A549 (cell line): ENCODE results near the gene PLA2G4A. TPM values are rescaled to one million over a fixed set of nuclear protein-coding genes. Genes with fewer than 3 reads are reported as not detected.

Source experiments
- ATAC-seq, 2 experiments: fragments of 200-7000 bp in 1 of 2; fragments of >200 bp in 1 of 2; cut with Nextera tagmentation in 1 of 2; cut with Tn5 transposase in 1 of 2; 3 replicates each; pipeline versions ENCODE4 v1.8.0 to v1.9.1; 2018 to 2020; ENCODE audit warnings: mild to moderate bottlenecking in 1 of 2, moderate library complexity in 1 of 2
- CTCF ChIA-PET: fragments of 300-600 bp; sonication (Branson Sonifier 250); formaldehyde crosslinking; extraction: SDS; loops from one replicate; lab custom pipeline; 2021; ENCODE audit warnings: antibody characterized with exemption, inconsistent platforms; lab: Yijun Ruan, JAX
- POLR2A ChIA-PET: fragments of 350-600 bp; formaldehyde crosslinking; extraction: SDS; loops from one replicate; lab custom pipeline; 2021; ENCODE audit warnings: antibody characterized with exemption, inconsistent platforms; lab: Yijun Ruan, JAX
- DNase-seq, 2 experiments: peaks; one replicate each; pipeline versions ENCODE4 v3.0.0 to v3.0.0-alpha.2; 2011 to 2016; ENCODE audit warnings: low read depth in 1 of 2, low spot score in 1 of 2
- FAIRE-seq: peaks from 2 replicates; lab custom pipeline; 2011; peaks lifted over from hg19 to GRCh38; lab: Jason Lieb, UNC
- H3K27ac ChIP-seq, 2 experiments: fragments of >200 bp; sonication (Bioruptor Twin); formaldehyde crosslinking; 3 replicates each; pipeline ENCODE4 v1.5.1; 2016 to 2017
- H3K4me1 ChIP-seq: fragments of >200 bp; sonication (Bioruptor Twin); formaldehyde crosslinking; 3 replicates; pipeline ENCODE4 v1.6.1; 2016
- H3K4me2 ChIP-seq: fragments of >200 bp; sonication (Bioruptor Twin); formaldehyde crosslinking; 3 replicates; pipeline ENCODE4 v1.6.1; 2016
- H3K4me3 ChIP-seq: fragments of >200 bp; sonication (Bioruptor Twin); formaldehyde crosslinking; 3 replicates; pipeline ENCODE4 v1.5.1; 2016
- H3K9me3 ChIP-seq: fragments of >200 bp; sonication (Bioruptor Twin); formaldehyde crosslinking; 3 replicates; pipeline ENCODE4 v1.6.1; 2016
- ATOH8 ChIP-seq: fragments of 250-450 bp; sonication (Bioruptor Pico); IDR thresholded peaks from 2 replicates; pipeline ENCODE4 v1.5.0; 2020; ENCODE audit warnings: low read depth, mild to moderate bottlenecking, moderate library complexity
- BCL3 ChIP-seq: fragments of >200 bp; sonication (Bioruptor Twin); formaldehyde crosslinking; IDR thresholded peaks from 3 replicates; pipeline ENCODE4 v1.6.1; 2016
- CBX2 ChIP-seq: fragments of 200-600 bp; sonication (generic); IDR thresholded peaks from 2 replicates; pipeline ENCODE4 v1.6.1; 2016; ENCODE audit warnings: low read depth, mild to moderate bottlenecking, borderline replicate concordance
- CBX8 ChIP-seq: fragments of 200-600 bp; sonication (generic); IDR thresholded peaks from 2 replicates; pipeline ENCODE4 v1.6.1; 2016
- CEBPB ChIP-seq, 2 experiments: fragments of >200 bp in 1 of 2; sonication (Bioruptor Twin) in 1 of 2; formaldehyde crosslinking in 1 of 2; IDR thresholded peaks; 2 replicates each; pipeline ENCODE4 v1.6.1; 2012 to 2016
- CHD2 ChIP-seq: fragments of 150-350 bp; IDR thresholded peaks from 2 replicates; pipeline ENCODE4 v1.6.1; 2014; ENCODE audit warnings: low read length; ENCODE audit not compliant: partially characterized antibody
- E2F6 ChIP-seq: IDR thresholded peaks from 2 replicates; pipeline ENCODE4 v1.6.1; 2012; ENCODE audit warnings: low read depth, borderline replicate concordance
- ELK1 ChIP-seq: fragments of 150-350 bp; IDR thresholded peaks from 2 replicates; pipeline ENCODE4 v1.6.1; 2014; ENCODE audit warnings: low read depth, mild to moderate bottlenecking, low read length
- FOSB ChIP-seq: fragments of 250-450 bp; sonication (Bioruptor Pico); IDR thresholded peaks from 2 replicates; pipeline ENCODE4 v1.5.0; 2020; ENCODE audit warnings: mild to moderate bottlenecking, moderate library complexity
- FOSL2 ChIP-seq, 2 experiments: fragments of 450-650 bp in 1 of 2; fragments of >200 bp in 1 of 2; sonication (Bioruptor Twin) in 1 of 2; formaldehyde crosslinking; IDR thresholded peaks; 2 replicates each; pipeline versions ENCODE4 v1.5.0 to v1.6.1; 2016 to 2020; ENCODE audit warnings: mild to moderate bottlenecking in 1 of 2, moderate library complexity in 1 of 2
- FOXS1 ChIP-seq: fragments of 250-450 bp; sonication (Bioruptor Pico); IDR thresholded peaks from 2 replicates; pipeline ENCODE4 v1.5.0; 2020; ENCODE audit warnings: mild to moderate bottlenecking, moderate library complexity
- HES2 ChIP-seq: fragments of >200 bp; sonication (Bioruptor Twin); formaldehyde crosslinking; IDR thresholded peaks from 2 replicates; pipeline ENCODE4 v1.6.1; 2016
- JUN ChIP-seq, 2 experiments: fragments of >200 bp; sonication (Bioruptor Twin); formaldehyde crosslinking; IDR thresholded peaks; 2 replicates in 1 of 2; 3 replicates in 1 of 2; pipeline ENCODE4 v1.6.1; 2016 to 2017
- KDM1A ChIP-seq: fragments of 200-600 bp; sonication (generic); IDR thresholded peaks from 2 replicates; pipeline ENCODE4 v1.6.1; 2016; ENCODE audit warnings: low read depth, mild to moderate bottlenecking
- MAFK ChIP-seq: fragments of 450-650 bp; IDR thresholded peaks from 2 replicates; pipeline ENCODE4 v1.6.1; 2014; ENCODE audit not compliant: partially characterized antibody
- MAX ChIP-seq: IDR thresholded peaks from 2 replicates; pipeline ENCODE4 v1.6.1; 2012
- NFE2L2 ChIP-seq: fragments of 150-350 bp; conservative IDR thresholded peaks from 2 replicates; pipeline ENCODE4 v1.6.1; 2014; ENCODE audit warnings: low read length
- NR3C1 ChIP-seq: fragments of >200 bp; sonication (Bioruptor Twin); formaldehyde crosslinking; IDR thresholded peaks from 3 replicates; pipeline ENCODE4 v1.6.1; 2017
- POLR2A ChIP-seq: IDR thresholded peaks from 2 replicates; pipeline ENCODE4 v1.6.1; 2012; ENCODE audit warnings: mild to moderate bottlenecking, low read length
- RARB ChIP-seq: fragments of 250-450 bp; sonication (Bioruptor Pico); IDR thresholded peaks from 2 replicates; pipeline ENCODE4 v1.8.0; 2021; ENCODE audit warnings: mild to moderate bottlenecking, moderate library complexity
- TFCP2L1 ChIP-seq: fragments of 250-450 bp; sonication (Bioruptor Pico); IDR thresholded peaks from 2 replicates; pipeline ENCODE4 v1.5.0; 2021; ENCODE audit warnings: mild to moderate bottlenecking
- TP53 ChIP-seq: fragments of 250-450 bp; sonication (Bioruptor Pico); IDR thresholded peaks from 2 replicates; pipeline ENCODE4 v1.5.0; 2021; ENCODE audit warnings: mild to moderate bottlenecking, moderate library complexity
- ZFP36 ChIP-seq: fragments of 450-650 bp; IDR thresholded peaks from 2 replicates; pipeline ENCODE4 v1.6.1; 2014; ENCODE audit warnings: borderline replicate concordance; ENCODE audit not compliant: partially characterized antibody
- ZNF302 ChIP-seq: fragments of 250-450 bp; sonication (Bioruptor Pico); IDR thresholded peaks from 2 replicates; pipeline ENCODE4 v1.9.0; 2021; ENCODE audit warnings: inconsistent platforms, mild to moderate bottlenecking, moderate library complexity
- WGBS: methylation state at CpG from one replicate; pipeline ENCODE4 v1.1.6; 2017; ENCODE audit errors: missing lambda C conversion rate; 5-methylcytosine and 5-hydroxymethylcytosine counted together
- polyA plus RNA-seq, 4 experiments: library from polyadenylated mRNA; depleted of rRNA in 3 of 4; stranded (reverse); fragments of >200 nt; fragmentation: RNase III in 1 of 4; extraction: RNeasy Plus Mini Kit Qiagen cat#74134 plus additional on column Dnase treatment in 1 of 4; gene quantifications; 2 replicates in 3 of 4; 3 replicates in 1 of 4; pipeline ENCODE4 v1.2.3, GENCODE V29; 2011 to 2017
- TF ChIP-seq, protein P1 (sequence below): fragments of 250-450 bp; sonication (Bioruptor Pico); IDR thresholded peaks from 2 replicates; pipeline ENCODE4 v1.5.0; 2021; ENCODE audit warnings: mild to moderate bottlenecking, moderate library complexity, borderline replicate concordance
- TF ChIP-seq, protein P2 (sequence below): fragments of 450-650 bp; IDR thresholded peaks from 2 replicates; pipeline ENCODE4 v1.6.1; 2014; ENCODE audit warnings: antibody characterized with exemption

PLA2G4A gene
- polyA plus RNA-seq, 2 of the 4 experiments (the other 2 are of a cell fraction) = 26.3 to 80.4 TPM

DNA sequence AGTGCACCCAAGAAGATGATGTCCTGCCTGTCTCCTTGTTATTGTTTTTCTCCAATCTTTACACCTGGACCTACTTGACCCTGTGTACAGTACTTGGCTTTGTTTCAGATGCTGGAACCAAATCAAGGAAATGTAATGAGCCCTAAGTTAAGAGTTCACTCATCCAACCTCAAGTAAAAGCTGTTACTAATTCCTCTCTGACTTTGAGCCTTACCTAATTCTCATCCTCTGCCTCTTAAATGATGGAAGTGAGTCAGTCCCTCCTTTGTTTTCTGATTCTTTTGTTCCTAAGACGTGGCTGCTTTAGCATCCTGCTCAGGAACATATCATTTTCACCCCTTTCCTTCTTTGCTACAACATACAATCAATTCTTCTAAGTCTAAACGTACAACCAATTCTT lies 15.3 kb upstream of the PLA2G4A start:
- Histone ChIP-seq H3K9me3 (no peaks in the 10 kb centered on the region), H3K27ac (no peak overlapping the region), H3K4me2 (no peak overlapping the region)
- CTCF ChIA-PET = no interaction called here
- DNase-seq = no peak
- FAIRE-seq = no peak
- 41% methylated on average over 2 of the region's 2 CpGs for WGBS
- TF ChIP-seq FOXS1 (no peak), ZNF302 (CRISPR knock-in tag) (no peak), MAX (no peak), CEBPB (IDR thresholded peaks at IDR 0.05) (no peak), FOSB (CRISPR knock-in tag) (no peak), JUN (IDR thresholded peaks at IDR 0.05) (no peak), CBX2 (no peak), ELK1 (no peak), CBX8 (no peak), HES2 (no peak), E2F6 (no peak), POLR2A (no peak), CHD2 (no peak), NFE2L2 (no peak), TFCP2L1 (no peak), FOSL2 (IDR thresholded peaks at IDR 0.05) (no peak), FOSL2 (CRISPR knock-in tag; IDR thresholded peaks at IDR 0.05) (no peak), MAFK (no peak)
- TF ChIP-seq, protein P1, sequence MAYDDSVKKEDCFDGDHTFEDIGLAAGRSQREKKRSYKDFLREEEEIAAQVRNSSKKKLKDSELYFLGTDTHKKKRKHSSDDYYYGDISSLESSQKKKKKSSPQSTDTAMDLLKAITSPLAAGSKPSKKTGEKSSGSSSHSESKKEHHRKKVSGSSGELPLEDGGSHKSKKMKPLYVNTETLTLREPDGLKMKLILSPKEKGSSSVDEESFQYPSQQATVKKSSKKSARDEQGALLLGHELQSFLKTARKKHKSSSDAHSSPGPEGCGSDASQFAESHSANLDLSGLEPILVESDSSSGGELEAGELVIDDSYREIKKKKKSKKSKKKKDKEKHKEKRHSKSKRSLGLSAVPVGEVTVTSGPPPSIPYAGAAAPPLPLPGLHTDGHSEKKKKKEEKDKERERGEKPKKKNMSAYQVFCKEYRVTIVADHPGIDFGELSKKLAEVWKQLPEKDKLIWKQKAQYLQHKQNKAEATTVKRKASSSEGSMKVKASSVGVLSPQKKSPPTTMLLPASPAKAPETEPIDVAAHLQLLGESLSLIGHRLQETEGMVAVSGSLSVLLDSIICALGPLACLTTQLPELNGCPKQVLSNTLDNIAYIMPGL (CRISPR knock-in tag) = no peak
- TF ChIP-seq, all 56 proteins: peak for 0
- Histone ChIP-seq H3K4me1 (peaks cover under 1% of the 10 kb centered on the region; the same call in 2 of the 3 replicates), H3K4me3 (no peak overlapping the region)
- no peak for ATAC-seq
- POLR2A ChIA-PET = no interaction called here

DNA sequence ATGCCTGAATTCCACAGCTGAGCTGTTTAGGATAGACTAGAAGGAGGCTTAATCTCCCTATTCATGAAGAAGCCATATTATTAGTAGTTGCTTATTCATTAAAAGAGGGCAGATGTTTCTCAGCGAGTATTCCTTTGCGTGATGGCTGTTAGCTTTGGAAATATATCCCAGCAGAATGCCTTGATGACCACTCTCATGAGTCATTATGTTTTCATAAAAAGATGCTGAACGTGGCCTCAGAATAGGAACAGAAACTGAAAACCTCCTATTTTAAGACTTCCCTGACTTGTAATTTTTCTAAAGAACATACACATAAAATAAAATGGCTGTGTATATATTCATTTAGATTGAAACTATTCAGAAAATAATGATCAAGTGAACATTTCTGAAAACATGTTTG lies 9.6 kb upstream of the PLA2G4A start:
- H3K4me2 ChIP-seq = peak overlapping the region; percentile 59
- DNase-seq = no peak
- TF ChIP-seq HES2 (no peak), NFE2L2 (no peak), CBX2 (no peak), TP53 (no peak), NR3C1 (no peak), FOSL2 (IDR thresholded peaks at IDR 0.05) (no peak), FOSL2 (CRISPR knock-in tag; IDR thresholded peaks at IDR 0.05) (no peak), JUN (IDR thresholded peaks at IDR 0.05) (no peak), BCL3 (no peak), POLR2A (no peak), ZNF302 (CRISPR knock-in tag) (no peak), MAX (no peak), ATOH8 (CRISPR knock-in tag) (no peak), KDM1A (no peak), ZFP36 (no peak), RARB (CRISPR knock-in tag) (no peak), CEBPB (IDR thresholded peaks at IDR 0.05) (no peak)
- TF ChIP-seq, protein P2, sequence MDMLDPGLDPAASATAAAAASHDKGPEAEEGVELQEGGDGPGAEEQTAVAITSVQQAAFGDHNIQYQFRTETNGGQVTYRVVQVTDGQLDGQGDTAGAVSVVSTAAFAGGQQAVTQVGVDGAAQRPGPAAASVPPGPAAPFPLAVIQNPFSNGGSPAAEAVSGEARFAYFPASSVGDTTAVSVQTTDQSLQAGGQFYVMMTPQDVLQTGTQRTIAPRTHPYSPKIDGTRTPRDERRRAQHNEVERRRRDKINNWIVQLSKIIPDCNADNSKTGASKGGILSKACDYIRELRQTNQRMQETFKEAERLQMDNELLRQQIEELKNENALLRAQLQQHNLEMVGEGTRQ = no peak
- TF ChIP-seq, all 56 proteins: peak for 0
- CTCF ChIA-PET = interaction anchor here (1.0 to 1.4 kb wide), 2 partner anchors 13 to 444 kb away, joined by 3 read pairs; partner anchors contain the start of genes ODR4 and TPR
- peaks cover 35% of the 10 kb centered on the region for H3K4me1 ChIP-seq
- no peaks in the 10 kb centered on the region for H3K9me3 ChIP-seq
- FAIRE-seq (no peak), ATAC-seq (no peak)
- no peak overlapping the region for H3K4me3 ChIP-seq
- 34% methylated on average over 3 of the region's 3 CpGs for WGBS
- POLR2A ChIA-PET = no interaction called here
- peak overlapping the region; percentile 9 to 21; a peak in 4 of 6 replicates for H3K27ac ChIP-seq
